Activated CD8-positive, alpha-beta T cell treated with anti-CD3 and anti-CD28 coated beads for 36 hours (primary cell): ENCODE results near the gene SYNE2. TPM values are rescaled to one million over a fixed set of nuclear protein-coding genes. Genes with fewer than 3 reads are reported as not detected.

Experiments used
- ATAC-seq: fragments of 200-7000 bp; cut with Tn5 transposase; one replicate; pipeline ENCODE4 v1.10.0; 2021; ENCODE audit warnings: mild to moderate bottlenecking, moderate library complexity
- CTCF ChIA-PET: fragments of 350-600 bp; sonication (Branson Sonifier 250); formaldehyde crosslinking; loops from one replicate; lab custom pipeline; 2021; ENCODE audit warnings: antibody characterized with exemption; lab: Charles Lee
- POLR2A ChIA-PET: fragments of 350-600 bp; sonication (Branson Sonifier 250); formaldehyde crosslinking; loops from one replicate; lab custom pipeline; 2021; ENCODE audit warnings: antibody characterized with exemption; lab: Charles Lee
- DNase-seq: peaks from one replicate; pipeline ENCODE4 v3.0.0-alpha.2; 2020
- H3K27ac Mint-ChIP-seq: one replicate; pipeline ENCODE4 v1.8.0; 2021; ENCODE audit warnings: mild to moderate bottlenecking, mixed read lengths
- H3K27me3 Mint-ChIP-seq: one replicate; pipeline ENCODE4 v1.8.0; 2021; ENCODE audit warnings: mixed read lengths
- H3K36me3 Mint-ChIP-seq: one replicate; pipeline ENCODE4 v1.8.0; 2021; ENCODE audit warnings: low read depth, mixed read lengths
- H3K4me1 Mint-ChIP-seq: one replicate; pipeline ENCODE4 v1.8.0; 2021; ENCODE audit warnings: low read depth, mixed read lengths
- H3K4me3 Mint-ChIP-seq: one replicate; pipeline ENCODE4 v1.8.0; 2021; ENCODE audit warnings: mild to moderate bottlenecking, moderate library complexity, mixed read lengths
- H3K9me3 Mint-ChIP-seq: one replicate; pipeline ENCODE4 v1.8.0; 2021; ENCODE audit warnings: mixed read lengths
- intact Hi-C: fragments of 100-400 bp; cut with micrococcal nuclease; formaldehyde crosslinking; loops from one replicate; pipeline ENCODE4 v1.10.0; 2022
- total RNA-seq, 2 experiments: library from RNA; stranded (reverse); gene quantifications; one replicate each; pipeline ENCODE4 v1.2.3, GENCODE V29; 2021
- TF ChIP-seq, protein P1 (sequence below): fragments of 200-600 bp; IDR thresholded peaks from one replicate; pipeline ENCODE4 v1.8.0; 2022; ENCODE audit warnings: antibody characterized with exemption, mild to moderate bottlenecking

Gene SYNE2
- total RNA-seq, 2 experiments from 2014 or later = 28.1 to 29.0 TPM

- ChIA-PET CTCF (no interaction called here), POLR2A (no interaction called here)
- intact Hi-C loops = no loop called here
- Mint-ChIP-seq H3K27ac (no peak overlapping the region), H3K27me3 (no peaks in the 10 kb centered on the region), H3K36me3 (peaks cover 35% of the 10 kb centered on the region), H3K9me3 (no peaks in the 10 kb centered on the region), H3K4me3 (no peak overlapping the region), H3K4me1 (peaks cover 5% of the 10 kb centered on the region)
- TF ChIP-seq, protein P1, sequence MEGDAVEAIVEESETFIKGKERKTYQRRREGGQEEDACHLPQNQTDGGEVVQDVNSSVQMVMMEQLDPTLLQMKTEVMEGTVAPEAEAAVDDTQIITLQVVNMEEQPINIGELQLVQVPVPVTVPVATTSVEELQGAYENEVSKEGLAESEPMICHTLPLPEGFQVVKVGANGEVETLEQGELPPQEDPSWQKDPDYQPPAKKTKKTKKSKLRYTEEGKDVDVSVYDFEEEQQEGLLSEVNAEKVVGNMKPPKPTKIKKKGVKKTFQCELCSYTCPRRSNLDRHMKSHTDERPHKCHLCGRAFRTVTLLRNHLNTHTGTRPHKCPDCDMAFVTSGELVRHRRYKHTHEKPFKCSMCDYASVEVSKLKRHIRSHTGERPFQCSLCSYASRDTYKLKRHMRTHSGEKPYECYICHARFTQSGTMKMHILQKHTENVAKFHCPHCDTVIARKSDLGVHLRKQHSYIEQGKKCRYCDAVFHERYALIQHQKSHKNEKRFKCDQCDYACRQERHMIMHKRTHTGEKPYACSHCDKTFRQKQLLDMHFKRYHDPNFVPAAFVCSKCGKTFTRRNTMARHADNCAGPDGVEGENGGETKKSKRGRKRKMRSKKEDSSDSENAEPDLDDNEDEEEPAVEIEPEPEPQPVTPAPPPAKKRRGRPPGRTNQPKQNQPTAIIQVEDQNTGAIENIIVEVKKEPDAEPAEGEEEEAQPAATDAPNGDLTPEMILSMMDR = no peak
- ATAC-seq (no peak), DNase-seq (no peak)
Measured at GRCh38 chr14:64098120-64098519, 245.3 kb downstream of the SYNE2 start.

DNA sequence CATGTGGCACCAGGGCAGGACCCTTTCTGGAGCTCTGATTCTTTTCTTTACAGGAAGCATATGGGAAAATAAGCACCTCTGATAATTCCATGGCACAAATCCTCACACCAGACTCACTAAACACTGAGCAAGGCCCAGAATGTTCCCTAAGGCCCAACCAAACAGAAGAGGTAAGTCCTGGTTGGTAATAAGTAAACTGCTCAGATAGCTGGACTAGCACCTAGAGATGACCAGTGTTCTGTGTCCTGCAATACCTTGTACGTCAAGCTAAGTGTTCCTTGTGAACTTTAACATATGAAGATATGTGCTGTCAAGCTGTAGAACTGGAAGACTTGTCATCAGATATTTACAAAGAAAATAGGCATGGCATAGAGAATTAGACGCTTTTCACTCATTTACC is 254.6 kb downstream of the SYNE2 start:
- TF ChIP-seq, protein P1 = no peak
- Mint-ChIP-seq H3K27me3 (no peaks in the 10 kb centered on the region), H3K27ac (no peak overlapping the region), H3K4me3 (no peak overlapping the region), H3K9me3 (no peaks in the 10 kb centered on the region), H3K36me3 (peaks cover 7% of the 10 kb centered on the region), H3K4me1 (no peaks in the 10 kb centered on the region)
- ATAC-seq (no peak), DNase-seq (no peak)
- ChIA-PET CTCF (no interaction called here), POLR2A (interaction anchor here (0.5 kb wide), 1 partner anchor 1765 kb away, joined by 3 read pairs; no protein-coding TSS in a partner anchor)
- intact Hi-C loops = no loop called here

GRCh38 chr14:64109819-64110554 is 257.2 kb downstream of the SYNE2 start:
- DNase-seq (no peak), ATAC-seq (no peak)
- TF ChIP-seq, protein P1 = no peak
- CTCF ChIA-PET = interaction anchor here (0.9 to 1.1 kb wide), 3 partner anchors 8 to 310 kb away, joined by 3 read pairs; no protein-coding TSS in a partner anchor
- H3K9me3 Mint-ChIP-seq = no peaks in the 10 kb centered on the region
- intact Hi-C loops = no loop called here
- no peak overlapping the region for H3K27ac Mint-ChIP-seq
- H3K4me1 Mint-ChIP-seq = no peaks in the 10 kb centered on the region
- no peaks in the 10 kb centered on the region for H3K27me3 Mint-ChIP-seq
- H3K4me3 Mint-ChIP-seq = no peak overlapping the region
- peaks cover 5% of the 10 kb centered on the region for H3K36me3 Mint-ChIP-seq
- POLR2A ChIA-PET = interaction anchor here (0.6 kb wide), 1 partner anchor 257 kb away, joined by 3 read pairs; no protein-coding TSS in a partner anchor

- Mint-ChIP-seq H3K27ac (no peak overlapping the region), H3K4me1 (no peaks in the 10 kb centered on the region), H3K9me3 (no peaks in the 10 kb centered on the region), H3K36me3 (peaks cover 7% of the 10 kb centered on the region), H3K27me3 (no peaks in the 10 kb centered on the region), H3K4me3 (no peak overlapping the region)
- TF ChIP-seq, protein P1 = no peak
- DNase-seq (no peak), ATAC-seq (no peak)
- ChIA-PET POLR2A (no interaction called here), CTCF (interaction anchor here (0.9 to 1.1 kb wide), 2 partner anchors 9 to 10 kb away, joined by 3 read pairs; no protein-coding TSS in a partner anchor)
- intact Hi-C loops = no loop called here
Measured at GRCh38 chr14:64110802-64111201, 258.0 kb downstream of the SYNE2 start.
